GM12878 (cell line): ENCODE results near the gene FAM229A. TPM values are rescaled to one million over a fixed set of nuclear protein-coding genes. Genes with fewer than 3 reads are reported as not detected.

Source experiments
- ATAC-seq: fragments of 200-7000 bp; cut with Tn5 transposase; 3 replicates; pipeline ENCODE4 v1.9.1; 2020; ENCODE audit warnings: mild to moderate bottlenecking, moderate library complexity
- BruUV-seq: library from RNA; stranded (reverse); fragments of 400-500 nt; replicated peaks from 2 replicates; lab custom pipeline; 2021; lab: Mats Ljungman, UMichigan
- CTCF ChIA-PET: fragments of 300-600 bp; sonication (Branson Sonifier 250); formaldehyde crosslinking; extraction: SDS; loops from one replicate; lab custom pipeline; 2021; ENCODE audit warnings: inconsistent platforms; lab: Yijun Ruan, JAX
- POLR2A ChIA-PET: fragments of 350-600 bp; formaldehyde crosslinking; extraction: SDS; loops from one replicate; lab custom pipeline; 2021; ENCODE audit warnings: inconsistent platforms; lab: Charles Lee
- RAD21 ChIA-PET: fragments of 300-600 bp; sonication (Branson Sonifier 250); formaldehyde crosslinking; loops from one replicate; lab custom pipeline; 2023; ENCODE audit warnings: antibody characterized with exemption; ENCODE audit not compliant: unreplicated experiment; lab: Charles Lee
- SMC1A ChIA-PET: fragments of 300-600 bp; sonication (Branson Sonifier 250); formaldehyde crosslinking; loops from one replicate; lab custom pipeline; 2023; ENCODE audit not compliant: unreplicated experiment, uncharacterized antibody; lab: Charles Lee
- DNase-seq: peaks from one replicate; pipeline ENCODE4 v3.0.0-alpha.2; 2011; ENCODE audit warnings: low read depth, low spot score
- FAIRE-seq: peaks from 3 replicates; lab custom pipeline; 2011; peaks lifted over from hg19 to GRCh38; lab: Jason Lieb, UNC
- H2AFZ ChIP-seq: 2 replicates; pipeline ENCODE4 v1.6.0; 2011; ENCODE audit warnings: low read depth, low read length, control low read depth; ENCODE audit not compliant: control insufficient read depth
- H3K27ac ChIP-seq: 2 replicates; pipeline ENCODE4 v1.5.1; 2011; ENCODE audit warnings: control low read depth; ENCODE audit not compliant: control insufficient read depth, insufficient read depth
- H3K27me3 ChIP-seq, 2 experiments: replicated peaks in 1 of 2; 2 replicates each; pipeline versions ENCODE4 v1.6.0 to v1.6.1; 2011; ENCODE audit warnings: low read length in 1 of 2; ENCODE audit not compliant: control insufficient read depth in 2 of 2, insufficient read depth in 2 of 2
- H3K36me3 ChIP-seq, 2 experiments: 2 replicates each; pipeline ENCODE4 v1.5.1; 2011; ENCODE audit warnings: low read length in 1 of 2; ENCODE audit not compliant: control insufficient read depth in 2 of 2, insufficient read depth in 2 of 2
- H3K4me1 ChIP-seq: 2 replicates; pipeline ENCODE4 v1.6.1; 2011; ENCODE audit warnings: mild to moderate bottlenecking, low read length, moderate library complexity, mixed read lengths; ENCODE audit not compliant: control insufficient read depth, insufficient read depth
- H3K4me2 ChIP-seq: 2 replicates; pipeline ENCODE4 v1.6.0; 2011; ENCODE audit warnings: control low read depth; ENCODE audit not compliant: control insufficient read depth, insufficient read depth
- H3K4me3 ChIP-seq: fragments of 200-600 bp; sonication (generic); 2 replicates; pipeline ENCODE4 v1.5.1; 2016
- H3K79me2 ChIP-seq: 2 replicates; pipeline ENCODE4 v1.6.0; 2011; ENCODE audit warnings: low read length; ENCODE audit not compliant: control insufficient read depth, insufficient read depth
- H3K9ac ChIP-seq: 2 replicates; pipeline ENCODE4 v1.8.0; 2011; ENCODE audit warnings: low read length, control low read depth, mixed read lengths; ENCODE audit not compliant: control insufficient read depth, insufficient read depth
- H3K9me3 ChIP-seq: replicated peaks from 3 replicates; pipeline ENCODE4 v1.5.1; 2011; ENCODE audit warnings: mild to moderate bottlenecking, low read length; ENCODE audit not compliant: control insufficient read depth, insufficient read depth
- H4K20me1 ChIP-seq: 2 replicates; pipeline ENCODE4 v1.6.0; 2011; ENCODE audit not compliant: control insufficient read depth, insufficient read depth
- CUX1 ChIP-seq: IDR thresholded peaks from 2 replicates; pipeline ENCODE4 v1.6.1; 2012; ENCODE audit warnings: improper control_type of control experiment, low read depth, low read length; ENCODE audit not compliant: insufficient replicate concordance
- EED ChIP-seq: sonication (generic); IDR thresholded peaks from 2 replicates; pipeline ENCODE4 v1.6.1; 2016; ENCODE audit warnings: antibody characterized with exemption, low read depth
- EZH2 ChIP-seq: IDR thresholded peaks from 2 replicates; pipeline ENCODE4 v1.6.1; 2012; ENCODE audit warnings: low read depth, mild to moderate bottlenecking, control low read depth, inconsistent platforms, low read length, borderline replicate concordance; ENCODE audit not compliant: control insufficient read depth
- HSF1 ChIP-seq: fragments of 150-350 bp; IDR thresholded peaks from 2 replicates; pipeline ENCODE4 v1.6.1; 2014; ENCODE audit warnings: mild to moderate bottlenecking, low read depth, low read length
- IRF4 ChIP-seq: IDR thresholded peaks from 2 replicates; pipeline ENCODE4 v1.6.1; 2011; ENCODE audit warnings: low read depth, low read length
- MEF2A ChIP-seq: IDR thresholded peaks from 2 replicates; pipeline ENCODE4 v1.6.1; 2011; ENCODE audit warnings: low read depth, mild to moderate bottlenecking, low read length, moderate library complexity; ENCODE audit not compliant: insufficient read depth
- NFYB ChIP-seq: IDR thresholded peaks from 2 replicates; pipeline ENCODE4 v1.6.1; 2011; ENCODE audit warnings: low read depth, mild to moderate bottlenecking, low read length, improper control_type of control experiment, moderate library complexity; ENCODE audit not compliant: insufficient read depth
- SREBF1 ChIP-seq: IDR thresholded peaks from 2 replicates; pipeline ENCODE4 v1.6.1; 2012; ENCODE audit warnings: mild to moderate bottlenecking, low read length
- TCF12 ChIP-seq: IDR thresholded peaks from 2 replicates; pipeline ENCODE4 v1.6.1; 2011; ENCODE audit warnings: low read depth, mild to moderate bottlenecking, low read length
- TCF3 ChIP-seq: IDR thresholded peaks from 2 replicates; pipeline ENCODE4 v1.6.1; 2012; ENCODE audit warnings: low read depth, mild to moderate bottlenecking, low read length, borderline replicate concordance; ENCODE audit not compliant: insufficient read depth
- ZNF217 ChIP-seq: fragments of 450-650 bp; IDR thresholded peaks from 2 replicates; pipeline ENCODE4 v1.6.1; 2017; ENCODE audit warnings: antibody characterized with exemption, mild to moderate bottlenecking
- ZNF592 ChIP-seq: fragments of 450-650 bp; IDR thresholded peaks from 2 replicates; pipeline ENCODE4 v1.6.1; 2017; ENCODE audit warnings: mild to moderate bottlenecking, moderate library complexity
- WGBS: methylation state at CpG from one replicate; pipeline ENCODE4 v1.1.6; 2016; ENCODE audit warnings: low lambda C conversion rate; ENCODE audit not compliant: insufficient replicate concordance, insufficient coverage; ENCODE audit errors: missing lambda C conversion rate; 5-methylcytosine and 5-hydroxymethylcytosine counted together
- in situ Hi-C: fragments of 300-500 bp; cut with MboI; formaldehyde crosslinking; loops from 9 replicates; pipeline ENCODE4 v1.14.3; 2018; ENCODE audit warnings: mixed read lengths
- intact Hi-C: fragments of 100-400 bp; cut with micrococcal nuclease; formaldehyde crosslinking; loops from one replicate; pipeline ENCODE4 v1.14.2; 2022; ENCODE audit not compliant: unreplicated experiment
- polyA plus RNA-seq, 11 experiments: library from polyadenylated mRNA; depleted of rRNA in 4 of 11; unstranded in 6 of 11; stranded (reverse) in 5 of 11; fragments of >200 nt; fragmentation: Nextera tagmentation in 4 of 11; fragmentation: Illumina TruSeq in 1 of 11; extraction: Ambion mirVana in 4 of 11; extraction: Trizol in 1 of 11; gene quantifications; 1 replicate in 1 of 11; 2 replicates in 10 of 11; pipeline versions ENCODE4 v1.2.1 to v1.2.3, GENCODE V29; 2011 to 2016; ENCODE audit warnings: inconsistent platforms in 2 of 11, missing spikeins in 2 of 11, low read depth in 1 of 11
- total RNA-seq, 4 experiments: library from RNA; depleted of rRNA in 3 of 4; stranded (reverse); fragments of >200 nt in 3 of 4; fragmentation: Illumina TruSeq in 1 of 4; extraction: Trizol in 1 of 4; gene quantifications; 2 replicates each; pipeline versions ENCODE4 v1.2.1 to v1.2.3, GENCODE V29; 2013 to 2021

The FAM229A gene
- total and polyA plus RNA-seq, 10 of the 15 experiments (the other 5 are each of a cell fraction or from before 2014, with no cell fraction given), result 0.02 to 5.3 (median 1.4) TPM; not detected in 1

- no peak for FAIRE-seq
- TF ChIP-seq TCF12, result no peak
- TF ChIP-seq MEF2A, result no peak
- no peak for TF ChIP-seq ZNF592
- TF ChIP-seq ZNF217, result no peak
- TF ChIP-seq TCF3, result no peak
- TF ChIP-seq EZH2, result no peak
- TF ChIP-seq NFYB, result no peak
- no peak for TF ChIP-seq CUX1
- TF ChIP-seq IRF4, result no peak
- no peak for TF ChIP-seq HSF1
- no peak for TF ChIP-seq SREBF1
- TF ChIP-seq EED, result no peak
Observed at GRCh38 chr1:32386676-32387392, 24.5 kb upstream of the FAM229A start.

More at GRCh38 chr1:32386676-32387392, 24.5 kb upstream of the FAM229A start:
- no peaks in the 10 kb centered on the region for H4K20me1 ChIP-seq
- ChIA-PET CTCF (interaction anchor here (1.6 kb wide), 2 partner anchors 21 to 27 kb away, joined by 4 read pairs; no protein-coding TSS in a partner anchor), RAD21 (no interaction called here), POLR2A (interaction anchor here (0.5 to 1.2 kb wide), 4 partner anchors 33 to 413 kb away, joined by 3 to 4 read pairs (median 3); no protein-coding TSS in a partner anchor), SMC1A (interaction anchor here (0.7 to 1.5 kb wide), 3 partner anchors 14 to 81 kb away, joined by 3 read pairs; no protein-coding TSS in a partner anchor)
- H3K4me2 ChIP-seq, result no peak overlapping the region
- no peaks in the 10 kb centered on the region for H3K27me3 ChIP-seq
- peaks cover 0 to 16% of the 10 kb centered on the region in 2 experiments; a peak in 3 of 4 replicates for H3K36me3 ChIP-seq
- no peaks in the 10 kb centered on the region for H3K9me3 ChIP-seq
- 94% methylated on average over 13 of the region's 13 CpGs for WGBS
- H2AFZ ChIP-seq, result no peak overlapping the region
- ATAC-seq (no peak), DNase-seq (no peak)
- H3K79me2 ChIP-seq, result no peaks in the 10 kb centered on the region
- in situ Hi-C loops (no loop called here), intact Hi-C loops (no loop called here)
- no peak overlapping the region for H3K4me3 ChIP-seq
- BruUV-seq, result no TSS peak
- no peaks in the 10 kb centered on the region for H3K4me1 ChIP-seq
- no peak overlapping the region for H3K9ac ChIP-seq
- no peak overlapping the region for H3K27ac ChIP-seq
